ENCODE measurements around the gene AKAP6.
"Not testable (repeated sequence)": the region's sequence is repeated elsewhere in the genome, so short reads cannot be mapped to it uniquely, and the experiment has no call there.

Gene AKAP6

GRCh38 chr14:32779840-32780239, 450.7 kb downstream of the AKAP6 start:
- Mint-ChIP-seq H3K4me1 (no peaks in the 10 kb centered on the region), H3K9me3 (no peaks in the 10 kb centered on the region), H3K4me3 (no peak overlapping the region), H3K36me3 (ENCODE audit: low read depth) (no peaks in the 10 kb centered on the region), H3K27me3 (ENCODE audit: low read depth, poor library complexity) (peaks cover 3% of the 10 kb centered on the region), H3K27ac (no peak overlapping the region)
- no peak for DNase-seq
- TF ChIP-seq CTCF (IDR thresholded peaks at IDR 0.05) = no peak

- H3K36me3 Mint-ChIP-seq (ENCODE audit: low read depth) = no peaks in the 10 kb centered on the region
- H3K4me1 Mint-ChIP-seq = no peaks in the 10 kb centered on the region
- DNase-seq = no peak
- H3K4me3 Mint-ChIP-seq = no peak overlapping the region
- H3K9me3 Mint-ChIP-seq = no peaks in the 10 kb centered on the region
- no peak overlapping the region for H3K27ac Mint-ChIP-seq
- H3K27me3 Mint-ChIP-seq (ENCODE audit: low read depth, poor library complexity) = no peaks in the 10 kb centered on the region
- no peak for TF ChIP-seq CTCF (IDR thresholded peaks at IDR 0.05)
These were observed 455.3 kb downstream of the AKAP6 start for GRCh38 chr14:32784405-32784804.

GRCh38 chr14:32785585-32785984, 456.5 kb downstream of the AKAP6 start:
- Mint-ChIP-seq H3K9me3 (peaks cover 7% of the 10 kb centered on the region), H3K4me1 (no peaks in the 10 kb centered on the region), H3K27me3 (ENCODE audit: low read depth, poor library complexity) (no peaks in the 10 kb centered on the region), H3K4me3 (no peak overlapping the region), H3K27ac (no peak overlapping the region), H3K36me3 (ENCODE audit: low read depth) (no peaks in the 10 kb centered on the region)
- no peak for DNase-seq
- TF ChIP-seq CTCF (IDR thresholded peaks at IDR 0.05) = no peak

GRCh38 chr14:32786886-32787285, 457.8 kb downstream of the AKAP6 start:
- TF ChIP-seq CTCF (IDR thresholded peaks at IDR 0.05) = no peak
- H3K36me3 Mint-ChIP-seq (ENCODE audit: low read depth) = no peaks in the 10 kb centered on the region
- no peaks in the 10 kb centered on the region for H3K27me3 Mint-ChIP-seq (ENCODE audit: low read depth, poor library complexity)
- no peak for DNase-seq
- H3K9me3 Mint-ChIP-seq = peaks cover 18% of the 10 kb centered on the region
- no peak overlapping the region for H3K4me3 Mint-ChIP-seq
- H3K27ac Mint-ChIP-seq = no peak overlapping the region
- no peaks in the 10 kb centered on the region for H3K4me1 Mint-ChIP-seq

- H3K27ac Mint-ChIP-seq; H3K36me3 Mint-ChIP-seq (ENCODE audit: low read depth); H3K4me1 Mint-ChIP-seq; DNase-seq; H3K4me3 Mint-ChIP-seq; H3K27me3 Mint-ChIP-seq (ENCODE audit: low read depth, poor library complexity): not testable (repeated sequence)
- H3K9me3 Mint-ChIP-seq = peaks cover 75% of the 10 kb centered on the region
These were observed 463.9 kb downstream of the AKAP6 start for GRCh38 chr14:32793033-32793432.

GRCh38 chr14:32800320-32800719, 471.2 kb downstream of the AKAP6 start:
- TF ChIP-seq CTCF (IDR thresholded peaks at IDR 0.05) = no peak
- H3K4me1 Mint-ChIP-seq = no peaks in the 10 kb centered on the region
- no peak for DNase-seq
- H3K36me3 Mint-ChIP-seq (ENCODE audit: low read depth) = peaks cover 19% of the 10 kb centered on the region
- H3K4me3 Mint-ChIP-seq = no peak overlapping the region
- H3K9me3 Mint-ChIP-seq = peaks cover 83% of the 10 kb centered on the region
- H3K27me3 Mint-ChIP-seq (ENCODE audit: low read depth, poor library complexity) = no peaks in the 10 kb centered on the region
- H3K27ac Mint-ChIP-seq = no peak overlapping the region
